ENCODE results near the gene LONP1. TPM values are rescaled to one million over a fixed set of nuclear protein-coding genes. Genes with fewer than 3 reads are reported as not detected.

The LONP1 gene
- total RNA-seq, 1 experiment from 2014 or later, result 113 TPM

DNA sequence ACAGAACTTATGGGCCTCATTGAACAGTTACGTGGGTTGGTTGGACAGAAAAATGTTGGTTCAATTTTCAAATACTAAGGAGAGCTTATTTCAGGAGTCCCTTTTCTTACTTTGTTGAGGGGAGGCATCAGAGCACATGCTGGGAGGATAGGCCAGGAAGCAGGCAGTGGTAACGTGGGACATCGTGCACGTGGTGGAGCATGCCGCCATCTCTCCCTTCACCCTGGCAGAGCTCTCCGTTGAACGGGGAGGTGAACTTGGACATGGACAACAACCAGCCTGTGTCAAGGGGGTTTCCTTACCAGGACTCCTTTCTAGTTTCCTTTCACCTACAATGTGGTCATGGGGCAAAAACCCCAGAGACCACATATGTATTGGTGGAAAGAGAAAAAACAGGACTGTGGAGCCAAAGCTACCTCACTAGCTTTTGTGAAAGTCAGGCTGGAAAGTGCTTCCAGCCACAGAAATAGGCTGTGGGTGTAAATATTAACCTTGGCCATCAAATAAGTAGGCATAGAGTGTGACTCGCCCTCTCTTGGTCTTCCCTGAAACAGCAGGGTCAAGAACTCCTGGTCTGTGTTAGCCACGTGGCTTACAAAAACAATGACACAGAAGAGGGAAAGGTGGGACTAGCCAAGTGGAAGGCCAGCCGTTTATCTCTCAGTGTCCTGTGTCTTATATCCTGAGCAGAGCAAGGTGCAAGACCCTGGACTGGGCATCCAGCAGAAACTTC is 54.0 kb downstream of the LONP1 start:
- Histone ChIP-seq H4K20me1 (ENCODE audit: control insufficient read depth, insufficient read depth, insufficient read length) (peaks cover 4% of the 10 kb centered on the region), H3K4ac (ENCODE audit: low read depth, low read length) (no peak overlapping the region), H2BK120ac (ENCODE audit: low read depth, low read length, poor library complexity, severe bottlenecking) (no peak overlapping the region), H3K23ac (ENCODE audit: insufficient read length, low read depth, low read length) (no peak overlapping the region), H3K4me2 (ENCODE audit: insufficient read depth, insufficient read length, low read length) (no peak overlapping the region), H2BK20ac (ENCODE audit: low read depth, low read length, poor library complexity, severe bottlenecking) (no peak overlapping the region), H3K56ac (ENCODE audit: insufficient read length, low read depth, low read length) (no peak overlapping the region), H2AFZ (ENCODE audit: low read length) (no peak overlapping the region), H2AK5ac (ENCODE audit: insufficient read length, low read length) (no peak overlapping the region), H3K9me3 (ENCODE audit: control insufficient read depth, low read depth, low read length) (no peaks in the 10 kb centered on the region), H3K9ac (ENCODE audit: extremely low read depth, insufficient read length, low read length) (no peak overlapping the region), H3T11ph (ENCODE audit: low read length) (no peak overlapping the region), H3K14ac (ENCODE audit: insufficient read depth, low read length) (no peak overlapping the region), H2BK15ac (ENCODE audit: low read depth, low read length) (no peak overlapping the region), H3K18ac (ENCODE audit: insufficient read length, low read depth, low read length) (no peak overlapping the region), H3K79me1 (ENCODE audit: insufficient read depth, low read depth, low read length, poor library complexity, severe bottlenecking) (no peaks in the 10 kb centered on the region), H3K27me3 (ENCODE audit: insufficient read depth, low read length) (no peaks in the 10 kb centered on the region), H3K79me2 (ENCODE audit: insufficient read depth, low read length) (no peaks in the 10 kb centered on the region; the same call in 1 of the 2 replicates), H4K5ac (ENCODE audit: insufficient read length, low read depth, low read length) (no peak overlapping the region), H3K23me2 (ENCODE audit: insufficient read length, low read depth, low read length, poor library complexity, severe bottlenecking) (no peaks in the 10 kb centered on the region), H2BK5ac (ENCODE audit: insufficient read length, low read length) (no peak overlapping the region), H2BK12ac (ENCODE audit: insufficient read length, low read depth, low read length) (no peak overlapping the region), H3K27ac (ENCODE audit: insufficient read length, low read depth, low read length) (no peak overlapping the region), H4K8ac (replicated peaks; ENCODE audit: insufficient read length, low read depth, low read length) (no peak overlapping the region), H3K4me1 (ENCODE audit: insufficient read depth, low read length) (no peaks in the 10 kb centered on the region), H4K91ac (ENCODE audit: insufficient read length, low read depth, low read length) (no peak overlapping the region)
- no CpG with 5 or more reads among the region's 10 CpGs for WGBS (ENCODE audit: extremely low coverage, insufficient read length, low lambda C conversion rate)
- Mint-ChIP-seq H3K4me3 (no peak overlapping the region), H3K27ac (peak overlapping the region in 2 of 3 experiments; percentile 62 to 90; a peak in 3 of 7 replicates), H3K9me3 (no peaks in the 10 kb centered on the region), H3K36me3 (ENCODE audit: insufficient read depth in 1 of 3, low read depth in 3 of 3) (peaks cover 48 to 87% (median 81%) of the 10 kb centered on the region in 3 experiments; a peak in 6 of 7 replicates), H3K4me1 (peaks cover 7 to 14% of the 10 kb centered on the region in 2 experiments), H3K27me3 (ENCODE audit: low read depth) (no peaks in the 10 kb centered on the region; the same call in 1 of the 2 replicates)
- no peak for DNase-seq
- TF ChIP-seq, protein P1, sequence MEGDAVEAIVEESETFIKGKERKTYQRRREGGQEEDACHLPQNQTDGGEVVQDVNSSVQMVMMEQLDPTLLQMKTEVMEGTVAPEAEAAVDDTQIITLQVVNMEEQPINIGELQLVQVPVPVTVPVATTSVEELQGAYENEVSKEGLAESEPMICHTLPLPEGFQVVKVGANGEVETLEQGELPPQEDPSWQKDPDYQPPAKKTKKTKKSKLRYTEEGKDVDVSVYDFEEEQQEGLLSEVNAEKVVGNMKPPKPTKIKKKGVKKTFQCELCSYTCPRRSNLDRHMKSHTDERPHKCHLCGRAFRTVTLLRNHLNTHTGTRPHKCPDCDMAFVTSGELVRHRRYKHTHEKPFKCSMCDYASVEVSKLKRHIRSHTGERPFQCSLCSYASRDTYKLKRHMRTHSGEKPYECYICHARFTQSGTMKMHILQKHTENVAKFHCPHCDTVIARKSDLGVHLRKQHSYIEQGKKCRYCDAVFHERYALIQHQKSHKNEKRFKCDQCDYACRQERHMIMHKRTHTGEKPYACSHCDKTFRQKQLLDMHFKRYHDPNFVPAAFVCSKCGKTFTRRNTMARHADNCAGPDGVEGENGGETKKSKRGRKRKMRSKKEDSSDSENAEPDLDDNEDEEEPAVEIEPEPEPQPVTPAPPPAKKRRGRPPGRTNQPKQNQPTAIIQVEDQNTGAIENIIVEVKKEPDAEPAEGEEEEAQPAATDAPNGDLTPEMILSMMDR (conservative IDR thresholded peaks at IDR 0.05), result no peak; the same call in 2 of the 3 replicates
